ENCODE results near the gene TRAPPC5.
A peak's percentile ranks its signal among the peaks of the same experiment; 100 is the strongest.

Gene TRAPPC5

DNA sequence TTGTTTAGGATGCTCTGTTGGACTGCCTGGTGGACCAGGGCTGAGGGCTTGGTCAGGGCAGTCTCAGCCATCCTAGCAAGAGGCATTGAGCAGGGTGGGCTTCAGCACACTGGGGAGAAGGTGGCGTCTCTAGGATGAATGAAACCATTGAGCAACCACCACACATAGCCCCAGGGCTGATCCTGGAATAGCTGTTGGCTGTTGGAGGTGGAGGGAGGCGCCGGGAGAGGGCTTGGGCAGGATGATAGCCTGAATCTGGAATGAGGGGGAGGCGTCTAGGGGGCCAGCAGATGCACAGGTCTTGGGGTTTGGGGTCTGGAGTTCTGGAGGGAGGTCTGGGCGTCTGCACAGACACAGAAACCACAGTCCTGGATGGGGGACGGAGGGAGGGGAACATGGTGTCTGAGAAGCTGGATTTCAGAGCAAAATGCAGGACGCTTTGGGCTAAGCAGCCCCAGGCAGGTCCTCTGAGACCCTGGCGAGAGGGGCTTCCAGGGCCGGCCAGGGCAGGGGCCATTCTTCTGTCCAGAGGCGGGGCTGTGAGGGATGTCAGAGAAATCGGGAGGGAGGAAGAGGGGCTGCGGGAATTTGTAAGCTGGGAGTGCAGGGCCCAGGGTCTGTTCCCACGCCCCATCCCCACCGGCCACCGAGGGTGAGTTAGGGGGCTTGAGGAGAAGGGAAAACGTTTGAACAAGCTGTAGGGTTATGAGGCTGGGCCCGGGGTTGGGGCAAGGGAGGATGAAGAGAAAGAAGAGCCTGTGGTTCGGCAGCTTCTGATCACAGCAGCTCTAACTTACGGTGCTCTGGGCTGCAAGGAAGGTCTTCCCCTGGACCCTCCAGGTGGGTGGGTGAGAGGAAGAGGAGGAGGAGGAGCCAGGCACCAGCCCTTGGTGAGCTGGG lies 5.2 kb downstream of the TRAPPC5 start:
- no peak for DNase-seq (ENCODE audit: low spot score in 2 of 2)
- no peak for ATAC-seq (replicated peaks; ENCODE audit: extremely low read depth, poor library complexity, severe bottlenecking)
- no peaks in the 10 kb centered on the region for H3K9me3 Mint-ChIP-seq
- H3K27me3 Mint-ChIP-seq, result no peaks in the 10 kb centered on the region
- H3K4me3 Mint-ChIP-seq, result no peak overlapping the region
- peaks cover 27% of the 10 kb centered on the region for H3K36me3 Mint-ChIP-seq (ENCODE audit: insufficient read depth)
- H3K27ac Mint-ChIP-seq (ENCODE audit: low read depth), result no peak overlapping the region
- peaks cover 8% of the 10 kb centered on the region for H3K4me1 Mint-ChIP-seq

GRCh38 chr19:7687177-7687576 lies 6.5 kb downstream of the TRAPPC5 start:
- Mint-ChIP-seq H3K4me3 (no peak overlapping the region), H3K4me1 (no peaks in the 10 kb centered on the region), H3K27me3 (no peaks in the 10 kb centered on the region), H3K27ac (ENCODE audit: low read depth) (no peak overlapping the region), H3K9me3 (no peaks in the 10 kb centered on the region), H3K36me3 (ENCODE audit: insufficient read depth) (peaks cover 19% of the 10 kb centered on the region)
- ATAC-seq (replicated peaks; ENCODE audit: extremely low read depth, poor library complexity, severe bottlenecking) (no peak), DNase-seq (ENCODE audit: low spot score in 2 of 2) (no peak)

DNA sequence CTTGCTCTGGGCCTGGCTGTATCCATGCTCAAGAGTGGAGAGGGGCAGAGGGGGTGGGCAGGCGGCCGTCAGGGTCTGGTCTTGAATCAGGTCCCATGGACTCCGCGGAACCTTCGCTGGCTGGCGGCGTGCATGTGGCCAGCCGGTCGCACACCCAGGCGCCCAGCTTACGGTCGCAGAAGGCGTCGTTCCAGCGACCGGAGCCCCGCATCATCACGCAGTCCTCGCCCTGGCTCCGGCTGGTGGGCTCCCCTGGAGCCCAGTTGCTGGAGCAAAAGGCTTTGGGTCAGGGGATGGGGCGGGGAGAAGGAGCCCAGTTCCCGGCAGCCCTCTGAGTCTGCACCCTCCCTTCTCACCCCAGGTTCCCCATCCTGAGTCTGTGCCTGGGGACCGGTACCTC lies 8.5 kb downstream of the TRAPPC5 start:
- Mint-ChIP-seq H3K9me3 (no peaks in the 10 kb centered on the region), H3K4me1 (no peaks in the 10 kb centered on the region), H3K27me3 (no peaks in the 10 kb centered on the region), H3K36me3 (ENCODE audit: insufficient read depth) (peaks cover 5% of the 10 kb centered on the region), H3K4me3 (no peak overlapping the region), H3K27ac (ENCODE audit: low read depth) (no peak overlapping the region)
- ATAC-seq (replicated peaks; ENCODE audit: extremely low read depth, poor library complexity, severe bottlenecking) (no peak), DNase-seq (ENCODE audit: low spot score in 2 of 2) (no peak)

DNA sequence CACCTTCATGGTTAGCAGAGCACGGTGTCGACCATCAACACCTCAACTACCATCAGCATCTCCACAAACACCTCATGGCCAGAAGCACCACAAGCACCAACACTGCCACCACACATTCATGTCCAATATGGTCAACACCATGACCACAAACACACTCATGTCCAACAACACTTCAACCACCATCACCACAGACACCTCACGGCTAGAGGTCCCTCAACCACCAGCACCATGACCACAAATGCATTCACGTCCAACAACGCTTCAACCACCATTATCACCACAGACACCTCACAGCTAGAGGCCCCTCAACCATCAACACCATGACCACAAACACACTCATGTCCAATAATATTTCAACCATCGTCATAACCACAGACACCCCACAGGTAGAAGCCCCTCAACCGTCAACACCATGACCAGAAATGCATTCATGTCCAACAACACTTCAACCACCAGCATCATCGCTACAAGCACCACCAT lies 10.2 kb downstream of the TRAPPC5 start:
- Mint-ChIP-seq H3K27me3 (no peaks in the 10 kb centered on the region), H3K4me3 (no peak overlapping the region), H3K36me3 (ENCODE audit: insufficient read depth) (no peaks in the 10 kb centered on the region), H3K27ac (ENCODE audit: low read depth) (no peak overlapping the region), H3K9me3 (no peaks in the 10 kb centered on the region), H3K4me1 (no peaks in the 10 kb centered on the region)
- ATAC-seq (replicated peaks; ENCODE audit: extremely low read depth, poor library complexity, severe bottlenecking) (no peak), DNase-seq (ENCODE audit: low spot score in 2 of 2) (peak in 1 of 2 donors; percentile 32)

GRCh38 chr19:7691497-7691896 lies 10.9 kb downstream of the TRAPPC5 start:
- Mint-ChIP-seq H3K27ac (ENCODE audit: low read depth) (no peak overlapping the region), H3K36me3 (ENCODE audit: insufficient read depth) (no peaks in the 10 kb centered on the region), H3K4me3 (no peak overlapping the region), H3K27me3 (no peaks in the 10 kb centered on the region), H3K4me1 (no peaks in the 10 kb centered on the region), H3K9me3 (no peaks in the 10 kb centered on the region)
- peak in 1 of 2 donors; percentile 64 for DNase-seq (ENCODE audit: low spot score in 2 of 2)
- ATAC-seq (replicated peaks; ENCODE audit: extremely low read depth, poor library complexity, severe bottlenecking), result peak; percentile 52

- Mint-ChIP-seq H3K4me1 (no peaks in the 10 kb centered on the region), H3K36me3 (ENCODE audit: insufficient read depth) (no peaks in the 10 kb centered on the region), H3K27me3 (peaks cover 2% of the 10 kb centered on the region), H3K4me3 (no peak overlapping the region), H3K9me3 (no peaks in the 10 kb centered on the region), H3K27ac (ENCODE audit: low read depth) (no peak overlapping the region)
- peak; percentile 77 for ATAC-seq (replicated peaks; ENCODE audit: extremely low read depth, poor library complexity, severe bottlenecking)
- DNase-seq (ENCODE audit: low spot score in 2 of 2), result peak in 1 of 2 donors; percentile 62
These were observed 11.9 kb downstream of the TRAPPC5 start for GRCh38 chr19:7692417-7693088.

- no peak for ATAC-seq (replicated peaks; ENCODE audit: extremely low read depth, poor library complexity, severe bottlenecking)
These were observed 13.9 kb downstream of the TRAPPC5 start for GRCh38 chr19:7694499-7694898.

DNA sequence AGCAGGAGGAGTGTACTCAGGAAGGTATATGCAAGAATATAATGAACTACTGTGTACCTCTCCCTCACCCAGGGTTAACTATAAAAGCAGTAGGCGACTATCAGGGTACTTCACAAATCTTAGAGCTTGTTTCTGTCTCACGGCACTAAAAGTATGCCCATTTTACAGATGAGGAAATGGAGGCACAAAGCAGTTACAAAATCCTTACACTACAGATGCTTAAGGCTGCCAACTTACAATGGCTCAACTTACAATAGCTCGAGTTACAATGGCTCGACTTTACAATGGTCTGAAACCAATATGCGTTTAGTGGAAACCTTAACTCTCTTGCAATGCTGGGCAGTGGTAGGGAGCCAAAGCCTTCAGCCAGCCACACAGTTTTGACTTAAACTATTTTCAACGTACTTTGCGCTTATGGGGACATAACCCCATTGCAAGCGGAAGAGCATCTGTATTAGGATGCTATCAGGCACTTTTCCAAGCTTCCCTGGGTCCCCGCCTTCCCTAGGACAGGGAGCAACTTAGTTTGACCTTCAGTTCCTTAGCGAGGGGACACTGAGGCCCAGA lies 17.2 kb downstream of the TRAPPC5 start:
- ATAC-seq (replicated peaks; ENCODE audit: extremely low read depth, poor library complexity, severe bottlenecking) (no peak), DNase-seq (ENCODE audit: low spot score in 2 of 2) (no peak)
- Mint-ChIP-seq H3K36me3 (ENCODE audit: insufficient read depth) (peaks cover 2% of the 10 kb centered on the region), H3K4me1 (peaks cover 11% of the 10 kb centered on the region), H3K9me3 (no peaks in the 10 kb centered on the region), H3K27me3 (peaks cover 30% of the 10 kb centered on the region), H3K4me3 (no peak overlapping the region), H3K27ac (ENCODE audit: low read depth) (no peak overlapping the region)

More at GRCh38 chr19:7694499-7694898, 13.9 kb downstream of the TRAPPC5 start:
- Mint-ChIP-seq H3K9me3 (no peaks in the 10 kb centered on the region), H3K4me3 (no peak overlapping the region), H3K27ac (ENCODE audit: low read depth) (no peak overlapping the region), H3K27me3 (peaks cover 22% of the 10 kb centered on the region), H3K4me1 (peaks cover 6% of the 10 kb centered on the region), H3K36me3 (ENCODE audit: insufficient read depth) (no peaks in the 10 kb centered on the region)
- DNase-seq (ENCODE audit: low spot score in 2 of 2), result no peak

GRCh38 chr19:7698583-7698982 lies 17.9 kb downstream of the TRAPPC5 start:
- Mint-ChIP-seq H3K9me3 (no peaks in the 10 kb centered on the region), H3K36me3 (ENCODE audit: insufficient read depth) (peaks cover 2% of the 10 kb centered on the region), H3K27me3 (peaks cover 30% of the 10 kb centered on the region), H3K27ac (ENCODE audit: low read depth) (no peak overlapping the region), H3K4me1 (peaks cover 11% of the 10 kb centered on the region), H3K4me3 (no peak overlapping the region)
- ATAC-seq (replicated peaks; ENCODE audit: extremely low read depth, poor library complexity, severe bottlenecking), result no peak
- DNase-seq (ENCODE audit: low spot score in 2 of 2), result no peak

- DNase-seq (ENCODE audit: low spot score in 2 of 2) (no peak), ATAC-seq (replicated peaks; ENCODE audit: extremely low read depth, poor library complexity, severe bottlenecking) (no peak)
- H3K4me1 Mint-ChIP-seq, result peaks cover 11% of the 10 kb centered on the region
- H3K27me3 Mint-ChIP-seq, result peaks cover 30% of the 10 kb centered on the region
- no peaks in the 10 kb centered on the region for H3K9me3 Mint-ChIP-seq
- peaks cover 2% of the 10 kb centered on the region for H3K36me3 Mint-ChIP-seq (ENCODE audit: insufficient read depth)
- no peak overlapping the region for H3K27ac Mint-ChIP-seq (ENCODE audit: low read depth)
- no peak overlapping the region for H3K4me3 Mint-ChIP-seq
These were observed 18.4 kb downstream of the TRAPPC5 start for GRCh38 chr19:7699003-7699402.

- Mint-ChIP-seq H3K4me3 (no peak overlapping the region), H3K27ac (ENCODE audit: low read depth) (no peak overlapping the region), H3K36me3 (ENCODE audit: insufficient read depth) (peaks cover 2% of the 10 kb centered on the region), H3K9me3 (no peaks in the 10 kb centered on the region), H3K27me3 (peaks cover 30% of the 10 kb centered on the region), H3K4me1 (peaks cover 11% of the 10 kb centered on the region)
- ATAC-seq (replicated peaks; ENCODE audit: extremely low read depth, poor library complexity, severe bottlenecking), result no peak
- DNase-seq (ENCODE audit: low spot score in 2 of 2), result no peak
These were observed 19.1 kb downstream of the TRAPPC5 start for GRCh38 chr19:7699417-7700401.

Data from central memory CD8-positive, alpha-beta T cell (primary cell).